Panc1 (cell line): ENCODE results near the gene ADCY1.

Source experiments
- POLR2AphosphoS5 ChIP-seq: IDR thresholded peaks from 2 replicates; pipeline ENCODE4 v1.6.1; 2012; ENCODE audit warnings: mild to moderate bottlenecking, low read depth, low read length, moderate library complexity
- REST ChIP-seq, 2 experiments: IDR thresholded peaks; 2 replicates each; pipeline ENCODE4 v1.6.1; 2011 to 2012; ENCODE audit warnings: low read depth in 2 of 2, control low read depth in 1 of 2, low read length in 1 of 2, mild to moderate bottlenecking in 1 of 2, moderate library complexity in 1 of 2; ENCODE audit not compliant: insufficient read depth in 1 of 2
- TCF7L2 ChIP-seq: IDR thresholded peaks from 2 replicates; pipeline ENCODE4 v1.6.1; 2011; ENCODE audit warnings: mild to moderate bottlenecking, low read depth, low read length, inconsistent platforms
- TF ChIP-seq, protein P1 (sequence below): fragments of 450-650 bp; IDR thresholded peaks from 2 replicates; pipeline ENCODE4 v1.5.1; 2017; ENCODE audit warnings: mild to moderate bottlenecking

DNA sequence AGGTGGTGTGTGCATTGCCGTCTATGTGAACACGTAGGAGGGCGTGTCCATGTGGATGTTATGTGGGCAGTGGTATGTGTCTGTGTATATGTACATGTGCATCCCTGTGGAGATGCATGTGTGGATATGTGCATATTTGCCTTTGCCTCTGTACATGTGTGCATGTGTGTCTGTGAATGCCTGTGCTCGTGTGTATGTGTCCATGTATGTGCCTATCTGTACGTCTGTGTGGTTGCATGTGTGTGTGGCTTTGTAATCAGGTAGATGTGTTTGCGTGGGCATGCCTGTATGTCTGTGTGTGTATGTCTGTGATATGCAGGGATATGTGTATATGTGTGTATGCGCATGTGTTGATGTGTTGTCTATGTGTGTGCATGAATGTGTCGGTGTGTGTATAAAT, 19.7 kb downstream of the ADCY1 start:
- TF ChIP-seq, protein P1, sequence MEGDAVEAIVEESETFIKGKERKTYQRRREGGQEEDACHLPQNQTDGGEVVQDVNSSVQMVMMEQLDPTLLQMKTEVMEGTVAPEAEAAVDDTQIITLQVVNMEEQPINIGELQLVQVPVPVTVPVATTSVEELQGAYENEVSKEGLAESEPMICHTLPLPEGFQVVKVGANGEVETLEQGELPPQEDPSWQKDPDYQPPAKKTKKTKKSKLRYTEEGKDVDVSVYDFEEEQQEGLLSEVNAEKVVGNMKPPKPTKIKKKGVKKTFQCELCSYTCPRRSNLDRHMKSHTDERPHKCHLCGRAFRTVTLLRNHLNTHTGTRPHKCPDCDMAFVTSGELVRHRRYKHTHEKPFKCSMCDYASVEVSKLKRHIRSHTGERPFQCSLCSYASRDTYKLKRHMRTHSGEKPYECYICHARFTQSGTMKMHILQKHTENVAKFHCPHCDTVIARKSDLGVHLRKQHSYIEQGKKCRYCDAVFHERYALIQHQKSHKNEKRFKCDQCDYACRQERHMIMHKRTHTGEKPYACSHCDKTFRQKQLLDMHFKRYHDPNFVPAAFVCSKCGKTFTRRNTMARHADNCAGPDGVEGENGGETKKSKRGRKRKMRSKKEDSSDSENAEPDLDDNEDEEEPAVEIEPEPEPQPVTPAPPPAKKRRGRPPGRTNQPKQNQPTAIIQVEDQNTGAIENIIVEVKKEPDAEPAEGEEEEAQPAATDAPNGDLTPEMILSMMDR: no peak
- TF ChIP-seq POLR2AphosphoS5 (no peak), TCF7L2 (no peak), REST (IDR thresholded peaks at IDR 0.05; ENCODE audit: insufficient read depth in 1 of 2, low read depth in 2 of 2, low read length in 1 of 2) (no peak)
